RWPE1 (cell line): ENCODE results near the gene SRRM3.
A peak's percentile ranks its signal among the peaks of the same experiment; 100 is the strongest.
"Not testable (repeated sequence)": the region's sequence is repeated elsewhere in the genome, so short reads cannot be mapped to it uniquely, and the experiment has no call there.

Source experiments
- CTCF ChIA-PET: fragments of 350-600 bp; sonication (Branson Sonifier 250); formaldehyde crosslinking; extraction: SDS; loops from one replicate; lab custom pipeline; 2021; lab: Yijun Ruan, JAX
- POLR2A ChIA-PET: fragments of 400-600 bp; formaldehyde crosslinking; extraction: SDS; loops from one replicate; lab custom pipeline; 2020; ENCODE audit warnings: antibody characterized with exemption; ENCODE audit not compliant: low non-redundant PET; lab: Yijun Ruan, JAX
- DNase-seq: peaks from one replicate; pipeline ENCODE4 v3.0.0; 2012; ENCODE audit warnings: low spot score
- H3K27ac ChIP-seq: fragments of 450-650 bp; 2 replicates; pipeline ENCODE4 v1.5.1; 2017
- TF ChIP-seq, protein P1 (sequence below): fragments of 450-650 bp; conservative IDR thresholded peaks from 2 replicates; pipeline ENCODE4 v1.5.1; 2017; ENCODE audit warnings: low read depth, mild to moderate bottlenecking

The SRRM3 gene

DNA sequence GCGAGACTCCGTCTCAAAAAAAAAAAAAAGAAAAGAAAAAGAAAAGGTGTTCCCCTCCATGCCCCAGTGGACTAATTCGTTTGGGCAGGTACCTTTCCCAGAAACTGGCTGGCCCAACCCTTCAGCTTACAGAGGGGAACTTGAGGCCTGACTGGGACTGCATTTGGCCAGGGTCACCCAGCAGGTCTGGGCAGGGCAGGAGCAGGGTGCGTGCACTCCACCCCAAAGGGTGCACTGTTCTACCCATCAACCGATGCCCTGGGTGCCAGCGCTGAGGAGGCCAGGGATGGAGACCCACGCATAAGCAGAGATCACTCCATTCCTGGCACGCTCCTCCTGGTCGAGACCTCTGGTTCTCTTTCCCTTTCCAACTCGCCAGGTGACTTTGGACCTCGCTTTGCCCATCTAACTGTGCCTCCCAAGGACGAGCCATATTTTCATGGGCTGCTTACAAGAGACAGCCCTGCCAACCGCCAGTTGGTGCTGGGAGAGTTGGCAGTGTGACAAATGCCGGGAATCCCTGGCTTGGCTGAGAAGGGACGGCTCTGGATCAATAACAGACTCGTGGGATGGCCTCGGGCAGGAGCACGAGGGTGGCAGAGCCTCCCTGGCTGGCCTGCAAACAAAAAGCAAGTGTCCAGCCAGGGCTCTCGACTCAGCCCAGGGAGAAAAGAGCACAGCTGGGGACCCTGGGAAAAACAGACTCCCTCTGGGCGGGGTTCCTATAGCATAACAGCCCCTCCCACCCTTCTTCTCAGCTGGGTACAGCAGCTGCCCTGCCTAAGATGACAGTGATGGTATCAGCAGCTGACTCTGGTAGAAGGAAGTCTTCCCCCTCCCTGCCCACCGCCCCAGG lies 108.6 kb downstream of the SRRM3 start:
- H3K27ac ChIP-seq = peak overlapping the region; percentile 100
- ChIA-PET POLR2A (no interaction called here), CTCF (interaction anchor here (0.6 to 1.9 kb wide), 5 partner anchors 7 to 133 kb away, joined by 3 to 10 read pairs (median 4); no protein-coding TSS in a partner anchor)
- no peak for DNase-seq
- TF ChIP-seq, protein P1, sequence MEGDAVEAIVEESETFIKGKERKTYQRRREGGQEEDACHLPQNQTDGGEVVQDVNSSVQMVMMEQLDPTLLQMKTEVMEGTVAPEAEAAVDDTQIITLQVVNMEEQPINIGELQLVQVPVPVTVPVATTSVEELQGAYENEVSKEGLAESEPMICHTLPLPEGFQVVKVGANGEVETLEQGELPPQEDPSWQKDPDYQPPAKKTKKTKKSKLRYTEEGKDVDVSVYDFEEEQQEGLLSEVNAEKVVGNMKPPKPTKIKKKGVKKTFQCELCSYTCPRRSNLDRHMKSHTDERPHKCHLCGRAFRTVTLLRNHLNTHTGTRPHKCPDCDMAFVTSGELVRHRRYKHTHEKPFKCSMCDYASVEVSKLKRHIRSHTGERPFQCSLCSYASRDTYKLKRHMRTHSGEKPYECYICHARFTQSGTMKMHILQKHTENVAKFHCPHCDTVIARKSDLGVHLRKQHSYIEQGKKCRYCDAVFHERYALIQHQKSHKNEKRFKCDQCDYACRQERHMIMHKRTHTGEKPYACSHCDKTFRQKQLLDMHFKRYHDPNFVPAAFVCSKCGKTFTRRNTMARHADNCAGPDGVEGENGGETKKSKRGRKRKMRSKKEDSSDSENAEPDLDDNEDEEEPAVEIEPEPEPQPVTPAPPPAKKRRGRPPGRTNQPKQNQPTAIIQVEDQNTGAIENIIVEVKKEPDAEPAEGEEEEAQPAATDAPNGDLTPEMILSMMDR = no peak

DNA sequence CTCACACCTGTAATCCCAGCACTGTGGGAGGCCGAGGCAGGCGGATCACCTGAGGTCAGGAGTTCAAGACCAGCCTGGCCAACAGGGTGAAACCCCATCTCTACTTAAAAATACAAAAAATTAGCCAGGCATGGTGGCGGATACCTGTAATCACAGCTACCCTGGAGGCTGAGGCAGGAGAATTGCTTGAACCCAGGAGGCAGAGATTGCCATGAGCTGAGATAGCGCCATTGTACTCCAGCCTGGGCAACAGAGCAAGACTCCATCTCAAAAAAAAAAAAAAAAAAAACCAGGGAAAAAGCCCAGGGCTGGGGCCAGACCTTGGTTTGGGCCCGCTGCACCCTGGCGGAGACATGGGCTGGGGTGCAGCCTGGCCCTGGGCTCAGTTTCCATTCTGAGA lies 110.1 kb downstream of the SRRM3 start:
- H3K27ac ChIP-seq = peak overlapping the region; percentile 100
- CTCF ChIA-PET = interaction anchor here (0.6 to 0.7 kb wide), 4 partner anchors 21 to 135 kb away, joined by 3 to 7 read pairs (median 4); no protein-coding TSS in a partner anchor
- POLR2A ChIA-PET, DNase-seq: not testable (repeated sequence)

DNA sequence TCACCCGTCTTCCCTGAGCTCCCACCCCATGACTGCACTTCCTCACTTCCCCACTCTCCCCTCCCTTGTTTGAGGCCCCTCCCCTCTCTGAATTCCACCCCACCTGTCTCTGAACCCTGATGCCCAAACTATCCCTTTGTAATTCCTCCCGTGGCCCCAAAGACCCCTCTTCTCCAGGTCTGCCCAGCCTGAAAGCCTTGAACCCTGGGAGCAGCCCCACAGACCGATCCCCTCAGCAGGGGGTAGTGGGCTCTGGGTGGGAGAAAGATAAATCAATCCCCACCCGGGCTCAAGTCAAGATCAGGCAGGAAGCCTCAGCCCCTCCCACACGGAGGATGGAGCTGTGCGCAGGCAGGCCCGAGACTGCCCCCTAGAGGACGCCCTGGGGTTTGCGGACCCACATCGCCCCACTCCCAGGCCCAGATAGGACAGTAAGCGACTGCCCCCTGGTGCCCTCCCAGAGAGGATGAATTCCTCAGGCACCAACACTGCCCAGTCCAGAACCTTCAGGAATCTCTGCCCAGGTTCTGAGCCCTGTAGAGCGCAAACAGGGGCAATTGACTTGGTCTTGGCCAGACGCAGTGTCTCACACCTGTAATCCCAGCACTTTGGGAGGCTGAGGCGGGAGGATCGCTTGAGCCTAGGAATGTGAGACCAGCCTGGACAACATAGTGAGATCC lies 112.5 kb downstream of the SRRM3 start:
- TF ChIP-seq, protein P1 = peak; percentile 100
- peak; percentile 90 for DNase-seq
- ChIA-PET CTCF (interaction anchor here (0.6 to 3.0 kb wide), 26 partner anchors 9 to 239 kb away, joined by 3 to 29 read pairs (median 4); partner anchors contain the start of gene SRRM3), POLR2A (no interaction called here)
- H3K27ac ChIP-seq = peak overlapping the region; percentile 100

DNA sequence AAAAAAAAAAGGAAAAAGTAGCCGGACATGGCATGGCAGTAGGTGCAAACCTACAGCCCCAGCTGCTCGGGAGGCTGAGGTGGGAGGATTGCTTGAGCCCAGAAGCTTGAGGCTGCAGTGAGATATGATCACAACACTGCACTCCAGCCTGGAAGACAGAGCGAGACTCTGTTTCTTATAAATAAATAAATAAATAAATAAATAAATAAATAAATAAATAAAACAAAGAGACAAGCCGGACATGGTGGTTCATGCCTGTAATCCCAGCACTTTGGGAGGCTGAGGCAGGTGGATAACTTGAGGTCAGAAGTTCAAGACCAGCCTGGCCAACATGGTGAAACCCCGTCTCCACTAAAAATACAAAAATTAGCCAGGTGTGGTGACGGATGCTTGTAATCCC lies 113.0 kb downstream of the SRRM3 start:
- POLR2A ChIA-PET, DNase-seq: not testable (repeated sequence)
- H3K27ac ChIP-seq = peak overlapping the region; percentile 100
- CTCF ChIA-PET = interaction anchor here (0.6 to 3.0 kb wide), 8 partner anchors 13 to 136 kb away, joined by 3 to 29 read pairs (median 4); no protein-coding TSS in a partner anchor

DNA sequence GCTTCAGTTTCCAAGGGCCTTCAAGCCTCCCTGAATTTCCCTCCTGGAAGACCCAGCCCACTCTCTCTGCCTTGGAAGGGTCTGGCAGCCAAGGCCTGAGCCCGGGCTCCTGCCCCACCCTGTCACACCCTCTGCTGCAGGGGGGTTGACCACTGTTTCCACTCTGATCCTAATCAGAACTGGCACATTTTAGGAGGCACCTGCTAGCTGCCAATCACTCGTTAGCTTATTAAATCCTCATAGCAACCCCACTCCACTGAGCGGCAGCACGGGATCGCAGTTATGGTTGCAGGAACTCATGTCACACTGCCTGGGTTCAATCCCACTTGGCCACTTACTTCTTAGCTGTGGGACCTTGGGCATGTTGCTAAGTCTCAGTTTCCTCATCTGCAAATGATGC lies 113.7 kb downstream of the SRRM3 start:
- POLR2A ChIA-PET = no interaction called here
- H3K27ac ChIP-seq = peak overlapping the region; percentile 100

DNA sequence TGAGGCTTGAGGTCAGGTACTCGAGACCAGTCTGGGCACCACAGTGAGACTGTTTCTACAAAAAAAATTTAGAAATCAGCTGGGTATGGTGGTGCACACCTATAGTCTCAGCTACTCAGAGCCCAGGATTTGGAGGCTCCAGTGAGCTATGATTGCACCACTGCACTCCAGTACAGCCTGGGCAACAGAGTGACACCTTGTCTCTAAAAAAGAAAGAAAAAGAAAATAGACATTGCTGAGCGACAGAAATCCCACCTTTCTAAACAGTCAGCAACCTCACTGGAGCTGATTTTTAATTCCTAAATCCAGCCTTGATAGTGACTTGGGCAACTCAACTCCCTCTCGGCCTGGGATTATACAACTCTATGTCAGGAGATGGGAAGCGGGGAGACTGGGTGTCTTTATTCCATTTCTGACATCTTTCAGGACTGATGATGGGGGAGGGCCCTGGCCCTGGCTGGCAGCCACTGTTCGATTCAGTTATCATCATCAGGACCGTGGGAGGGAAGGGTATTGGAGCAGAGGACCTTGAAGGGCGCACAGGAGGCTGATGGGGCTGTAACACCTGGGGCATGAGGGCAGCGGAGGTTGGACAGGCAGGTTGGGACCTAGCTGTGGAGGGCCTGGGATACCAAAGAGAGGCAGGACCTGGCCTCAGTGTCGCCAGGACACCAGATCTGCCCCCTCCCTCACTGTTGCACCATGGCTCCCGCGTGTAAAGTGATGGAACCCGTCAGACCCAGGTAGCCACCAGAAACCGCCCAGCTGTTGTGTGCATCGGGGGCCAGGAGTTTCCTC lies 115.5 kb downstream of the SRRM3 start:
- TF ChIP-seq, protein P1 = no peak
- ChIA-PET POLR2A (interaction anchor here (1.0 kb wide), 1 partner anchor 106 kb away, joined by 5 read pairs; no protein-coding TSS in a partner anchor), CTCF (interaction anchor here (0.6 to 1.9 kb wide), 6 partner anchors 7 to 140 kb away, joined by 3 to 13 read pairs (median 4); no protein-coding TSS in a partner anchor)
- DNase-seq = no peak
- peak overlapping the region; percentile 99 for H3K27ac ChIP-seq

More for the DNA sequence above, 113.7 kb downstream of the SRRM3 start:
- CTCF ChIA-PET = interaction anchor here (0.9 to 3.0 kb wide), 3 partner anchors 24 to 137 kb away, joined by 3 to 29 read pairs (median 28); no protein-coding TSS in a partner anchor
- TF ChIP-seq, protein P1 = no peak
- no peak for DNase-seq
